Neural cell (in vitro differentiated cells): Measurements from ENCODE around the gene CARD9. TPM values are rescaled to one million over a fixed set of nuclear protein-coding genes. Genes with fewer than 3 reads are reported as not detected.

Experiments
- H2AFZ ChIP-seq: fragments of 200-600, 300-800 bp; sonication (generic), shearing (Covaris generic); 2 replicates; pipeline ENCODE4 v1.6.0; 2014; ENCODE audit warnings: low read depth, mild to moderate bottlenecking, antibody characterized with exemption, low read length, moderate library complexity
- H3F3A ChIP-seq: fragments of 200-600 bp; shearing (Covaris generic); 2 replicates; pipeline ENCODE4 v1.6.1; 2016; ENCODE audit warnings: mild to moderate bottlenecking, moderate library complexity, mixed read lengths, antibody characterized with exemption, low read length; ENCODE audit not compliant: insufficient read depth, poor library complexity, severe bottlenecking
- H3K27ac ChIP-seq: fragments of 200-600, 300-800 bp; sonication (generic), shearing (Covaris generic); 2 replicates; pipeline ENCODE4 v1.5.1; 2014; ENCODE audit warnings: mild to moderate bottlenecking, low read length, moderate library complexity
- H3K27me3 ChIP-seq: fragments of 300-800, 200-600 bp; sonication (generic), shearing (Covaris generic); 2 replicates; pipeline ENCODE4 v1.6.0; 2014; ENCODE audit warnings: mild to moderate bottlenecking, low read depth, low read length, moderate library complexity; ENCODE audit not compliant: insufficient read depth
- H3K36me3 ChIP-seq: fragments of 300-800, 200-600 bp; sonication (generic), shearing (Covaris generic); 2 replicates; pipeline ENCODE4 v1.5.1; 2014; ENCODE audit warnings: mild to moderate bottlenecking, antibody characterized with exemption, low read length, moderate library complexity; ENCODE audit not compliant: insufficient read depth
- H3K4me2 ChIP-seq: fragments of 300-800, 200-600 bp; sonication (generic), shearing (Covaris generic); 2 replicates; pipeline ENCODE4 v1.6.0; 2014; ENCODE audit warnings: mild to moderate bottlenecking, low read length
- H3K4me3 ChIP-seq: fragments of 300-800, 200-600 bp; sonication (generic), shearing (Covaris generic); 2 replicates; pipeline ENCODE4 v1.5.1; 2014; ENCODE audit warnings: mild to moderate bottlenecking, low read length, moderate library complexity
- H3K79me2 ChIP-seq: fragments of 200-600 bp; shearing (Covaris generic); replicated peaks from 2 replicates; pipeline ENCODE4 v1.6.0; 2014; ENCODE audit warnings: mild to moderate bottlenecking, low read length, moderate library complexity; ENCODE audit not compliant: insufficient read depth
- H3K9ac ChIP-seq: fragments of 300-800, 200-600 bp; sonication (generic), shearing (Covaris generic); 2 replicates; pipeline ENCODE4 v1.6.1; 2016; ENCODE audit warnings: mild to moderate bottlenecking, low read length, mixed read lengths
- H3K9me2 ChIP-seq: fragments of 200-600 bp; shearing (Covaris generic); 2 replicates; pipeline ENCODE4 v1.6.1; 2016; ENCODE audit warnings: mild to moderate bottlenecking, low read length, mixed read lengths; ENCODE audit not compliant: insufficient read depth
- H3K9me3 ChIP-seq: fragments of 200-600, 300-800 bp; sonication (generic), shearing (Covaris generic); 2 replicates; pipeline ENCODE4 v1.6.1; 2016; ENCODE audit warnings: mild to moderate bottlenecking, mixed run types, low read length, moderate library complexity, mixed read lengths
- H4K20me1 ChIP-seq: fragments of 200-600 bp; shearing (Covaris generic); 2 replicates; pipeline ENCODE4 v1.6.1; 2016; ENCODE audit warnings: mild to moderate bottlenecking, mixed run types; ENCODE audit not compliant: insufficient read depth
- CTCF ChIP-seq: fragments of 450-650 bp; IDR thresholded peaks from 2 replicates; pipeline ENCODE4 v1.5.1; 2014; ENCODE audit warnings: antibody characterized with exemption, mild to moderate bottlenecking, moderate library complexity; ENCODE audit not compliant: poor library complexity, severe bottlenecking
- EP300 ChIP-seq: fragments of 450-650 bp; conservative IDR thresholded peaks from 2 replicates; pipeline ENCODE4 v1.6.1; 2014; ENCODE audit warnings: antibody characterized with exemption, mild to moderate bottlenecking, moderate library complexity; ENCODE audit not compliant: poor library complexity, severe bottlenecking
- EZH2 ChIP-seq: fragments of 200-600, 300-800 bp; shearing (Covaris generic), sonication (generic); IDR thresholded peaks from 2 replicates; pipeline ENCODE4 v1.6.1; 2014; ENCODE audit warnings: antibody characterized with exemption, low read length, borderline replicate concordance, mild to moderate bottlenecking; ENCODE audit not compliant: insufficient read depth, poor library complexity, severe bottlenecking
- MXI1 ChIP-seq: fragments of 450-650 bp; conservative IDR thresholded peaks from 2 replicates; pipeline ENCODE4 v1.6.1; 2014; ENCODE audit warnings: antibody characterized with exemption, mild to moderate bottlenecking; ENCODE audit not compliant: poor library complexity, severe bottlenecking
- POLR2AphosphoS5 ChIP-seq: IDR thresholded peaks from 2 replicates; pipeline ENCODE4 v1.6.1; 2012
- RAD21 ChIP-seq: fragments of 450-650 bp; conservative IDR thresholded peaks from 2 replicates; pipeline ENCODE4 v1.6.1; 2014; ENCODE audit warnings: antibody characterized with exemption, mild to moderate bottlenecking, moderate library complexity
- REST ChIP-seq: IDR thresholded peaks from 2 replicates; pipeline ENCODE4 v1.6.1; 2012; ENCODE audit warnings: borderline replicate concordance
- SMC3 ChIP-seq: fragments of 450-650 bp; conservative IDR thresholded peaks from 2 replicates; pipeline ENCODE4 v1.6.1; 2014; ENCODE audit warnings: antibody characterized with exemption, mild to moderate bottlenecking, moderate library complexity; ENCODE audit not compliant: poor library complexity
- TAF1 ChIP-seq: IDR thresholded peaks from 2 replicates; pipeline ENCODE4 v1.6.1; 2012; ENCODE audit warnings: low read depth
- polyA plus RNA-seq: library from polyadenylated mRNA; depleted of rRNA; stranded (reverse); fragments of >200 nt; gene quantifications from 2 replicates; pipeline ENCODE4 v1.2.3, GENCODE V29; 2014

CARD9 gene
- polyA plus RNA-seq, 1 donor from 2014 or later: 0.77 TPM

- no peaks in the 10 kb centered on the region for H3K9me3 ChIP-seq
- H3K9ac ChIP-seq: peak within 1 kb of the TSS; percentile 76
- H3K27ac ChIP-seq: peak within 1 kb of the TSS; percentile 34
- H3K36me3 ChIP-seq: peaks cover 3% of the 10 kb centered on the region
- H3F3A ChIP-seq: no peaks in the 10 kb centered on the region
- H2AFZ ChIP-seq: peak within 1 kb of the TSS; percentile 51
- H3K4me2 ChIP-seq: peak within 1 kb of the TSS; percentile 48
- no peaks in the 10 kb centered on the region for H3K27me3 ChIP-seq
- H3K79me2 ChIP-seq: peaks cover 21% of the 10 kb centered on the region
- no peaks in the 10 kb centered on the region for H4K20me1 ChIP-seq
- no peaks in the 10 kb centered on the region for H3K9me2 ChIP-seq
- TF ChIP-seq REST (peak; percentile 40), RAD21 (peak; percentile 76), POLR2AphosphoS5 (peak; percentile 87), CTCF (peak; percentile 99), MXI1 (peak; percentile 96), TAF1 (peak; percentile 72), EP300 (peak; percentile 29), SMC3 (peak; percentile 79), EZH2 (no peak)
- H3K4me3 ChIP-seq: peak within 1 kb of the TSS; percentile 89
Measured at GRCh38 chr9:136400038-136400834, 26.8 kb upstream of the CARD9 start, which contains the start of gene SNAPC4. Gene SNAPC4, minus strand, starts transcription at chr9:136400170. Its CDS starts 1,742 bp downstream, at chr9:136398428.

- peaks cover 3% of the 10 kb centered on the region for H3K36me3 ChIP-seq
Measured at GRCh38 chr9:136399176-136400037, 25.9 kb upstream of the CARD9 start.

More at GRCh38 chr9:136399176-136400037, 25.9 kb upstream of the CARD9 start:
- Histone ChIP-seq H3K4me2 (peak overlapping the region; percentile 48), H3K9ac (peak overlapping the region; percentile 76), H3K4me3 (peak overlapping the region; percentile 89), H2AFZ (no peak overlapping the region), H3K9me2 (no peaks in the 10 kb centered on the region), H3K79me2 (peaks cover 21% of the 10 kb centered on the region), H3K27me3 (no peaks in the 10 kb centered on the region), H3K9me3 (no peaks in the 10 kb centered on the region), H3F3A (no peaks in the 10 kb centered on the region), H3K27ac (no peak overlapping the region), H4K20me1 (no peaks in the 10 kb centered on the region)
- TF ChIP-seq MXI1 (no peak), EP300 (no peak)
